HEK293 (cell line): Measurements from ENCODE around the gene OSTM1.

Experiments used
- CTCF ChIP-seq: fragments of 450-650 bp; formaldehyde crosslinking; IDR thresholded peaks from 2 replicates; pipeline ENCODE4 v1.5.1; 2016; ENCODE audit warnings: missing biosample characterization, missing genetic modification characterization
- MEIS1 ChIP-seq: sonication (generic); formaldehyde crosslinking; IDR thresholded peaks from 2 replicates; pipeline ENCODE4 v1.8.1; 2022; ENCODE audit warnings: missing genetic modification reagents, mild to moderate bottlenecking, borderline replicate concordance
- REST ChIP-seq: fragments of 450-650 bp; formaldehyde crosslinking; IDR thresholded peaks from 2 replicates; pipeline ENCODE4 v1.5.1; 2016; ENCODE audit warnings: missing biosample characterization, missing genetic modification characterization
- ZBTB26 ChIP-seq: fragments of 450-650 bp; formaldehyde crosslinking; optimal IDR thresholded peaks from 2 replicates; pipeline ENCODE3; 2016; ENCODE audit warnings: missing biosample characterization, mild to moderate bottlenecking, missing genetic modification characterization
- ZBTB48 ChIP-seq: fragments of 450-650 bp; formaldehyde crosslinking; IDR thresholded peaks from 2 replicates; pipeline ENCODE4 v1.5.1; 2016; ENCODE audit warnings: missing biosample characterization, missing genetic modification characterization
- ZNF121 ChIP-seq: fragments of 450-650 bp; formaldehyde crosslinking; IDR thresholded peaks from 2 replicates; pipeline ENCODE4 v1.5.1; 2016; ENCODE audit warnings: missing biosample characterization, missing genetic modification characterization
- ZNF16 ChIP-seq: fragments of 450-650 bp; formaldehyde crosslinking; IDR thresholded peaks from 2 replicates; pipeline ENCODE4 v1.5.1; 2016; ENCODE audit warnings: low read depth, missing biosample characterization, missing genetic modification characterization
- ZNF184 ChIP-seq: fragments of 450-650 bp; IDR thresholded peaks from 2 replicates; pipeline ENCODE4 v1.5.1; 2018; ENCODE audit warnings: missing biosample characterization, mild to moderate bottlenecking, missing genetic modification characterization
- ZNF24 ChIP-seq: fragments of 450-650 bp; formaldehyde crosslinking; IDR thresholded peaks from 2 replicates; pipeline ENCODE4 v1.5.1; 2016; ENCODE audit warnings: missing biosample characterization, missing genetic modification characterization
- ZNF248 ChIP-seq: fragments of 450-650 bp; formaldehyde crosslinking; IDR thresholded peaks from 2 replicates; pipeline ENCODE4 v1.5.1; 2017; ENCODE audit warnings: missing biosample characterization, missing genetic modification characterization
- ZNF311 ChIP-seq: fragments of 450-650 bp; formaldehyde crosslinking; IDR thresholded peaks from 2 replicates; pipeline ENCODE4 v1.5.1; 2017; ENCODE audit warnings: missing biosample characterization, missing genetic modification characterization, borderline replicate concordance
- ZNF324 ChIP-seq: fragments of 450-650 bp; formaldehyde crosslinking; IDR thresholded peaks from 2 replicates; pipeline ENCODE4 v1.5.1; 2016; ENCODE audit warnings: missing biosample characterization, missing genetic modification characterization
- ZNF449 ChIP-seq: fragments of 450-650 bp; formaldehyde crosslinking; IDR thresholded peaks from 2 replicates; pipeline ENCODE4 v1.5.1; 2017; ENCODE audit warnings: missing biosample characterization, mild to moderate bottlenecking, missing genetic modification characterization, moderate library complexity
- ZNF558 ChIP-seq: fragments of 450-650 bp; formaldehyde crosslinking; IDR thresholded peaks from 2 replicates; pipeline ENCODE4 v1.5.1; 2016; ENCODE audit warnings: missing biosample characterization, missing genetic modification characterization

GRCh38 chr6:108020472-108021116, 53.9 kb downstream of the OSTM1 start:
- TF ChIP-seq ZNF449 (tag by site-specific recombination): no peak
- no peak for TF ChIP-seq ZNF558 (tag by site-specific recombination)
- TF ChIP-seq ZNF324 (tag by site-specific recombination): no peak
- no peak for TF ChIP-seq CTCF (tag by site-specific recombination)
- no peak for TF ChIP-seq ZNF24 (tag by site-specific recombination)
- TF ChIP-seq MEIS1 (CRISPR knock-in tag): no peak
- no peak for TF ChIP-seq ZBTB48
- no peak for TF ChIP-seq ZBTB26
- no peak for TF ChIP-seq ZNF121 (tag by site-specific recombination)
- no peak for TF ChIP-seq REST (tag by site-specific recombination)
- no peak for TF ChIP-seq ZNF16 (tag by site-specific recombination)
- TF ChIP-seq ZNF248 (tag by site-specific recombination): no peak
- TF ChIP-seq ZNF184: no peak
- TF ChIP-seq ZNF311 (tag by site-specific recombination): no peak
